Keratinocyte (primary cell): Measurements from ENCODE around the gene SLC38A2. TPM values are rescaled to one million over a fixed set of nuclear protein-coding genes. Genes with fewer than 3 reads are reported as not detected.

Source experiments
- DNase-seq: peaks from one replicate; pipeline ENCODE4 v3.0.0-alpha.2; 2011; ENCODE audit warnings: low read depth, missing footprints, low spot score
- FAIRE-seq: peaks from 2 replicates; lab custom pipeline; 2011; peaks lifted over from hg19 to GRCh38; lab: Jason Lieb, UNC
- H2AFZ ChIP-seq: 2 replicates; pipeline ENCODE4 v1.6.0; 2012; ENCODE audit warnings: low read length, control low read depth, inconsistent platforms; ENCODE audit not compliant: control insufficient read depth
- H3K27ac ChIP-seq: 2 replicates; pipeline ENCODE4 v1.5.1; 2011; ENCODE audit warnings: low read length; ENCODE audit not compliant: control insufficient read depth, insufficient read depth
- H3K27me3 ChIP-seq: 3 replicates; pipeline ENCODE4 v1.6.0; 2011; ENCODE audit warnings: low read length; ENCODE audit not compliant: control insufficient read depth, insufficient read depth; ENCODE audit errors: extremely low read depth
- H3K36me3 ChIP-seq, 2 experiments: 2 replicates in 1 of 2; 3 replicates in 1 of 2; pipeline ENCODE4 v1.5.1; 2011; ENCODE audit warnings: low read length in 2 of 2, mild to moderate bottlenecking in 1 of 2; ENCODE audit not compliant: control insufficient read depth in 2 of 2, insufficient read depth in 2 of 2; ENCODE audit errors: extremely low read depth in 1 of 2
- H3K4me1 ChIP-seq: 3 replicates; pipeline ENCODE4 v1.5.1; 2011; ENCODE audit warnings: low read length; ENCODE audit not compliant: control insufficient read depth, insufficient read depth; ENCODE audit errors: extremely low read depth
- H3K4me2 ChIP-seq: 3 replicates; pipeline ENCODE4 v1.6.0; 2011; ENCODE audit warnings: low read depth, low read length; ENCODE audit not compliant: control insufficient read depth, insufficient read depth; ENCODE audit errors: extremely low read depth
- H3K4me3 ChIP-seq, 3 experiments: fragments of 200-600 bp in 1 of 3; sonication (generic) in 1 of 3; 2 replicates in 2 of 3; 3 replicates in 1 of 3; pipeline ENCODE4 v1.5.1; 2011 to 2016; ENCODE audit warnings: low read length in 3 of 3, mild to moderate bottlenecking in 3 of 3, control low read depth in 2 of 3, inconsistent platforms in 1 of 3, low read depth in 1 of 3, mixed read lengths in 1 of 3, mixed run types in 1 of 3, moderate library complexity in 1 of 3; ENCODE audit not compliant: control insufficient read depth in 2 of 3, insufficient read depth in 2 of 3; ENCODE audit errors: extremely low read depth in 1 of 3
- H3K79me2 ChIP-seq: 2 replicates; pipeline ENCODE4 v1.6.0; 2012; ENCODE audit warnings: low read length; ENCODE audit not compliant: control insufficient read depth, insufficient read depth
- H3K9ac ChIP-seq: 3 replicates; pipeline ENCODE4 v1.6.0; 2011; ENCODE audit warnings: low read length; ENCODE audit not compliant: control insufficient read depth, insufficient read depth; ENCODE audit errors: extremely low read depth
- H3K9me1 ChIP-seq: 3 replicates; pipeline ENCODE4 v1.6.0; 2011; ENCODE audit warnings: low read length; ENCODE audit not compliant: control insufficient read depth, insufficient read depth; ENCODE audit errors: extremely low read depth
- H3K9me3 ChIP-seq: 2 replicates; pipeline ENCODE4 v1.5.1; 2012; ENCODE audit warnings: low read depth, low read length; ENCODE audit not compliant: control insufficient read depth
- H4K20me1 ChIP-seq: 3 replicates; pipeline ENCODE4 v1.6.0; 2011; ENCODE audit warnings: low read length; ENCODE audit not compliant: control insufficient read depth, insufficient read depth; ENCODE audit errors: extremely low read depth
- EZH2 ChIP-seq: IDR thresholded peaks from one replicate; pipeline ENCODE4 v1.6.1; 2012; ENCODE audit warnings: inconsistent platforms, mild to moderate bottlenecking, low read length, moderate library complexity
- dilution Hi-C: fragments of 300-500 bp; cut with MboI; formaldehyde crosslinking; loops from one replicate; pipeline ENCODE4 v1.7.0; 2020; ENCODE audit warnings: low sequenced_read_pairs; ENCODE audit not compliant: extremely low pct_ligation_motif_present
- polyA plus RNA-seq, 5 experiments: library from polyadenylated mRNA; depleted of rRNA in 3 of 5; stranded (reverse) in 3 of 5; stranded (forward) in 1 of 5; unstranded in 1 of 5; fragments of >200 nt; gene quantifications; 1 replicate in 1 of 5; 2 replicates in 3 of 5; 3 replicates in 1 of 5; pipeline versions ENCODE4 v1.2.1 to v1.2.3, GENCODE V29; 2011 to 2012; ENCODE audit warnings: missing spikeins in 2 of 5, low read depth in 1 of 5, low replicate concordance in 1 of 5
- TF ChIP-seq, protein P1 (sequence below), 3 experiments: IDR thresholded peaks in 1 of 3; conservative IDR thresholded peaks in 1 of 3; optimal IDR thresholded peaks in 1 of 3; 2 replicates in 2 of 3; 3 replicates in 1 of 3; pipeline versions ENCODE3 to v1.5.1; 2011; ENCODE audit warnings: low read length in 3 of 3, mild to moderate bottlenecking in 3 of 3, moderate library complexity in 2 of 3, control low read depth in 1 of 3, inconsistent platforms in 1 of 3; ENCODE audit not compliant: insufficient read depth in 2 of 3; ENCODE audit errors: extremely low read depth in 1 of 3

SLC38A2 gene
- polyA plus RNA-seq, 1 donor (not counting 4 experiments of a cell fraction or from before 2014, with no cell fraction given): 577 TPM

DNA sequence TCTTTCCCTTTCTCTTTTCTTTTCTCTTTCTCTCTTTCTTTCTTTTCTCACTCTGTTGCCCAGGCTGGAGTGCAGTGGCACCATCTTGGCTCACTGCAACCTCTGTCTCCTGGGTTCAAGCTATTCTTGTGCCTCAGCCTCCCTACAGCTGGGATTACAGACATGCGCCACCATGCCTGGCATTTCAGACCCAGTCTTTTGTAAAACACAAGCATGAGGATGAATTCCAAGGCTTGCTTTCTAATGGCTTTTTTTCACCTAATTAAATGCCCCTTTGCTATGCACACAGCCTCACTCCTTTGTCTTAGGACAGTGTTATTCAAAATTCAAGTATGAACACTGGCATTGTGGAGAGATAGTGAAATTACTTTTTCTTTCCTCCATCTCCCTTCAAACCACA, 6.0 kb upstream of the SLC38A2 start:
- Histone ChIP-seq H3K9me1 (no peaks in the 10 kb centered on the region), H3K9me3 (no peaks in the 10 kb centered on the region), H3K9ac (no peak overlapping the region), H3K4me1 (peaks cover 21% of the 10 kb centered on the region), H3K4me2 (no peak overlapping the region), H3K79me2 (no peaks in the 10 kb centered on the region), H3K27me3 (no peaks in the 10 kb centered on the region), H2AFZ (no peak overlapping the region), H4K20me1 (no peaks in the 10 kb centered on the region), H3K36me3 (no peaks in the 10 kb centered on the region), H3K4me3 (no peak overlapping the region), H3K27ac (no peak overlapping the region)
- DNase-seq: no peak
- dilution Hi-C loops: no loop called here
- FAIRE-seq: no peak
- TF ChIP-seq, protein P1, sequence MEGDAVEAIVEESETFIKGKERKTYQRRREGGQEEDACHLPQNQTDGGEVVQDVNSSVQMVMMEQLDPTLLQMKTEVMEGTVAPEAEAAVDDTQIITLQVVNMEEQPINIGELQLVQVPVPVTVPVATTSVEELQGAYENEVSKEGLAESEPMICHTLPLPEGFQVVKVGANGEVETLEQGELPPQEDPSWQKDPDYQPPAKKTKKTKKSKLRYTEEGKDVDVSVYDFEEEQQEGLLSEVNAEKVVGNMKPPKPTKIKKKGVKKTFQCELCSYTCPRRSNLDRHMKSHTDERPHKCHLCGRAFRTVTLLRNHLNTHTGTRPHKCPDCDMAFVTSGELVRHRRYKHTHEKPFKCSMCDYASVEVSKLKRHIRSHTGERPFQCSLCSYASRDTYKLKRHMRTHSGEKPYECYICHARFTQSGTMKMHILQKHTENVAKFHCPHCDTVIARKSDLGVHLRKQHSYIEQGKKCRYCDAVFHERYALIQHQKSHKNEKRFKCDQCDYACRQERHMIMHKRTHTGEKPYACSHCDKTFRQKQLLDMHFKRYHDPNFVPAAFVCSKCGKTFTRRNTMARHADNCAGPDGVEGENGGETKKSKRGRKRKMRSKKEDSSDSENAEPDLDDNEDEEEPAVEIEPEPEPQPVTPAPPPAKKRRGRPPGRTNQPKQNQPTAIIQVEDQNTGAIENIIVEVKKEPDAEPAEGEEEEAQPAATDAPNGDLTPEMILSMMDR (optimal IDR thresholded peaks at IDR 0.05 in 1 of 3, IDR thresholded peaks at IDR 0.05 in 1 of 3, conservative IDR thresholded peaks at IDR 0.05 in 1 of 3; ENCODE audit: extremely low read depth in 1 of 3, insufficient read depth in 2 of 3, low read length in 3 of 3): no peak
- TF ChIP-seq EZH2: no peak

- Histone ChIP-seq H3K4me2 (no peak overlapping the region), H3K9me1 (no peaks in the 10 kb centered on the region), H3K36me3 (no peaks in the 10 kb centered on the region), H3K4me1 (peaks cover 21% of the 10 kb centered on the region), H3K27ac (no peak overlapping the region), H3K27me3 (no peaks in the 10 kb centered on the region), H2AFZ (no peak overlapping the region), H3K9ac (no peak overlapping the region), H3K4me3 (no peak overlapping the region), H3K9me3 (no peaks in the 10 kb centered on the region), H4K20me1 (no peaks in the 10 kb centered on the region), H3K79me2 (peaks cover 2% of the 10 kb centered on the region)
- DNase-seq (no peak), FAIRE-seq (no peak)
- TF ChIP-seq, protein P1 (optimal IDR thresholded peaks at IDR 0.05 in 1 of 3, IDR thresholded peaks at IDR 0.05 in 1 of 3, conservative IDR thresholded peaks at IDR 0.05 in 1 of 3; ENCODE audit: extremely low read depth in 1 of 3, insufficient read depth in 2 of 3, low read length in 3 of 3): no peak
- TF ChIP-seq EZH2: no peak
- dilution Hi-C loops: no loop called here
Observed at GRCh38 chr12:46377678-46378077, 5.1 kb upstream of the SLC38A2 start.
